Measurements from ENCODE around the gene ZFHX3.

ZFHX3 gene

GRCh38 chr16:72787514-72788268 is 260.2 kb downstream of the ZFHX3 start:
- H2AFZ ChIP-seq (ENCODE audit: low read depth), result peak overlapping the region; percentile 85
- no peaks in the 10 kb centered on the region for H3K79me2 ChIP-seq (ENCODE audit: insufficient read depth, low read depth)
- peaks cover 21% of the 10 kb centered on the region for H3K4me1 ChIP-seq (ENCODE audit: low read depth, poor library complexity, severe bottlenecking)
- H3K4me2 ChIP-seq, result peak overlapping the region; percentile 70
- H4K20me1 ChIP-seq (ENCODE audit: insufficient read depth), result no peaks in the 10 kb centered on the region
- peak overlapping the region; percentile 58; the same call in 1 of the 2 replicates for H3K9ac ChIP-seq
- peak overlapping the region; percentile 59 for H3K27ac ChIP-seq
- H3K36me3 ChIP-seq (ENCODE audit: insufficient read depth), result no peaks in the 10 kb centered on the region
- H3K27me3 ChIP-seq (ENCODE audit: insufficient read depth, low read depth), result no peaks in the 10 kb centered on the region
- TF ChIP-seq CTCF (conservative IDR thresholded peaks at IDR 0.05; ENCODE audit: low read depth, low read length), result no peak
- no peak overlapping the region for H3K4me3 ChIP-seq (IDR thresholded peaks at IDR 0.05; ENCODE audit: insufficient read depth, low read depth, low read length)

- H3K36me3 ChIP-seq (ENCODE audit: insufficient read depth), result no peaks in the 10 kb centered on the region
- TF ChIP-seq CTCF (conservative IDR thresholded peaks at IDR 0.05; ENCODE audit: low read depth, low read length), result no peak
- no peaks in the 10 kb centered on the region for H4K20me1 ChIP-seq (ENCODE audit: insufficient read depth)
- no peaks in the 10 kb centered on the region for H3K27me3 ChIP-seq (ENCODE audit: insufficient read depth, low read depth)
- H3K4me1 ChIP-seq (ENCODE audit: low read depth, poor library complexity, severe bottlenecking), result peaks cover 21% of the 10 kb centered on the region
- peak overlapping the region; percentile 93 for H3K4me2 ChIP-seq
- no peak overlapping the region for H3K4me3 ChIP-seq (IDR thresholded peaks at IDR 0.05; ENCODE audit: insufficient read depth, low read depth, low read length)
- peak overlapping the region; percentile 58; the same call in 1 of the 2 replicates for H3K9ac ChIP-seq
- no peaks in the 10 kb centered on the region for H3K79me2 ChIP-seq (ENCODE audit: insufficient read depth, low read depth)
- peak overlapping the region; percentile 85 for H2AFZ ChIP-seq (ENCODE audit: low read depth)
- peak overlapping the region; percentile 59 for H3K27ac ChIP-seq
Observed at GRCh38 chr16:72787130-72787513, 260.8 kb downstream of the ZFHX3 start.

- Histone ChIP-seq H3K27me3 (ENCODE audit: insufficient read depth, low read depth) (no peaks in the 10 kb centered on the region), H3K36me3 (ENCODE audit: insufficient read depth) (no peaks in the 10 kb centered on the region), H3K9ac (no peak overlapping the region), H4K20me1 (ENCODE audit: insufficient read depth) (no peaks in the 10 kb centered on the region), H3K4me2 (peak overlapping the region; percentile 93), H2AFZ (ENCODE audit: low read depth) (no peak overlapping the region), H3K4me1 (ENCODE audit: low read depth, poor library complexity, severe bottlenecking) (peaks cover 21% of the 10 kb centered on the region), H3K27ac (no peak overlapping the region), H3K79me2 (ENCODE audit: insufficient read depth, low read depth) (no peaks in the 10 kb centered on the region), H3K4me3 (IDR thresholded peaks at IDR 0.05; ENCODE audit: insufficient read depth, low read depth, low read length) (no peak overlapping the region)
- TF ChIP-seq CTCF (conservative IDR thresholded peaks at IDR 0.05; ENCODE audit: low read depth, low read length), result no peak
Observed at GRCh38 chr16:72786606-72787005, 261.3 kb downstream of the ZFHX3 start.

DNA sequence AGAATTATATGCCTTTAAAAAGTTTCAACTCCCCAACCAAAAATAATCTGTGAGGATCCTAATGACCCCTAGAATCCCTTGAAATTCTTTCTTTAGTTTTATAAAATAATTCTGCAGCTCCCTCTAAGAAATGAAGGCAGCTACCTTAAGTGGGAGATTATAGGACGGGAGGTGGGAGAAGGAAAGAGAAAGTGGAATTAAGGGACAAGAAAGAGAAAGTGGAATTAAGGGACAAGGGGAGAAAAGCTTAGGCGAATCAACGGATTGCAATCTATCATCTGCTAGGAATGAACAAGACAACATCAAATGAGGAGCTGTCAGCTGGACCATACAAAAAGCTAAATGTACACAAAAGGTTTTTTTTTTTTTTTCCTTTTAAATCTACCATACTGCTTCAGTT is 262.0 kb downstream of the ZFHX3 start:
- Histone ChIP-seq H3K79me2 (ENCODE audit: insufficient read depth, low read depth) (no peaks in the 10 kb centered on the region), H2AFZ (ENCODE audit: low read depth) (no peak overlapping the region), H3K27me3 (ENCODE audit: insufficient read depth, low read depth) (no peaks in the 10 kb centered on the region), H4K20me1 (ENCODE audit: insufficient read depth) (no peaks in the 10 kb centered on the region), H3K36me3 (ENCODE audit: insufficient read depth) (no peaks in the 10 kb centered on the region), H3K4me3 (IDR thresholded peaks at IDR 0.05; ENCODE audit: insufficient read depth, low read depth, low read length) (no peak overlapping the region), H3K4me1 (ENCODE audit: low read depth, poor library complexity, severe bottlenecking) (peaks cover 21% of the 10 kb centered on the region), H3K27ac (no peak overlapping the region), H3K9ac (no peak overlapping the region), H3K4me2 (no peak overlapping the region; the same call in 1 of the 2 replicates)
- TF ChIP-seq CTCF (conservative IDR thresholded peaks at IDR 0.05; ENCODE audit: low read depth, low read length), result no peak
